Activated naive CD8-positive, alpha-beta T cell (primary cell): ENCODE data around the gene MRPL4.

Experiments used
- H3K27ac Mint-ChIP-seq: one replicate; pipeline ENCODE4 v1.8.0; 2021; ENCODE audit warnings: mixed read lengths
- H3K27me3 Mint-ChIP-seq: one replicate; pipeline ENCODE4 v1.8.0; 2021; ENCODE audit warnings: mixed read lengths
- H3K36me3 Mint-ChIP-seq: one replicate; pipeline ENCODE4 v1.8.0; 2021; ENCODE audit warnings: mixed read lengths
- H3K4me1 Mint-ChIP-seq: one replicate; pipeline ENCODE4 v1.8.0; 2021; ENCODE audit warnings: low read depth, mixed read lengths
- H3K4me3 Mint-ChIP-seq: one replicate; pipeline ENCODE4 v1.8.0; 2021; ENCODE audit warnings: mild to moderate bottlenecking, mixed read lengths
- H3K9me3 Mint-ChIP-seq: one replicate; pipeline ENCODE4 v1.8.0; 2021; ENCODE audit warnings: low read depth, mixed read lengths

MRPL4 gene

DNA sequence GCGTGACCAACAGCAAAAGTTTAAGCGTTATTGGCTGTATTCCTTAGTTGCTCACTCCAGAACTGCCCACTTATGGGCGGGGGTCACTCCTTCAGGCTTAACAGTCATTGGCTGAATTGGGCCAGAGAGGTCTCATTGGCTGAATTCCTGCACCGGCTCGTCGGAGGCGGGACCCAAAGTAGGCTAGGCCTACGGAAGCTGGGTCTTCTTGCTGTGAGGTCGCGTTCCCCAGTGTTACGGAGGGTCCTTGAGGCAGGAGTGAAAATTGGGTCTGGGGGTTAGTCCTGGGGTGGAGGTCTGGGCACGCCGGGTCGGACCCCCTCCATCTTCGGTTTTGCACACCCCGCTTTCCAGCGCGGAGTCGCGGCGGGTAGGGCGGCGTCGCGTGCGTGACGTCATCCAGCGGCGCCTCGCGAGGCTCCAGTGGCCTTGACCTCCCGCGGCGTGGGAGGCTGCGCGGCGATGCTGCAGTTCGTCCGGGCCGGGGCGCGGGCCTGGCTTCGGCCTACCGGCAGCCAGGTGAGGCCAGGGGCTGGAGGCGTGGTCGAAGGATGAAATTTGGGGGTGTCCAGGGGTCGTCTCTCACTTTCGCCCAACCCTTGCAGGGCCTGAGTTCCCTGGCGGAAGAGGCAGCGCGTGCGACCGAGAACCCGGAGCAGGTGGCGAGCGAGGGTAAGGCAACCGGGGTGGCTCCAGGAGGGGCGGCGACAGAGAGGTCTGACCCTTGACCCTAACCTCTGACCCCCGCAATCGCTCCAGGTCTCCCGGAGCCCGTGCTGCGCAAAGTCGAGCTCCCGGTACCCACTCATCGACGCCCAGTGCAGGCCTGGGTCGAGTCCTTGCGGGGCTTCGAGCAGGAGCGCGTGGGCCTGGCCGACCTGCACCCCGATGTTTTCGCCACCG, at the start of gene MRPL4:
MRPL4 (plus strand) TSS at position 423 of the 903 bp plus-strand sequence; CDS start at position 463, 40 bp downstream.
- no peaks in the 10 kb centered on the region for H3K27me3 Mint-ChIP-seq
- peak within 1 kb of the TSS; percentile 98 for H3K4me3 Mint-ChIP-seq
- H3K27ac Mint-ChIP-seq, result peak within 1 kb of the TSS; percentile 99
- H3K9me3 Mint-ChIP-seq, result no peaks in the 10 kb centered on the region
- H3K4me1 Mint-ChIP-seq, result peaks cover 20% of the 10 kb centered on the region
- peaks cover 3% of the 10 kb centered on the region for H3K36me3 Mint-ChIP-seq

DNA sequence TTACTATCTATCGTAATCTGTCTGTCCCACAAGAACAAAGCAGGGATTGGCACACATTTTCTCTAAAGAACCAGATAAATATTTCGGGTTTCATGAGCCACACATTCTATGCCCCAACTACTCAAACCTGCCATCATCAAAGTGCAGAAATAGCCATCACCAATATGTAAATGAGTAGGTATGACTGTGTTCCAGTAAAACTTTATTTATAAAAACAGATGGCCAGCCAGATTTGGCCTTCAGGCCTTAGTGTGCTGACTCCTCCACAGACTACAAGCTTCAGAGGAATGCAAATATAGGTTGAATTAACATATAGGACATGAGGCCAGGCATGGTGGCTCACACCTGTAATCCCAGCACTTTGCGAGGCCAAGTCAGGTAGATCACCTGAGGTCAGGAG, 48.3 kb upstream of the MRPL4 start:
- Mint-ChIP-seq H3K4me1 (peaks cover 3% of the 10 kb centered on the region), H3K27me3 (no peaks in the 10 kb centered on the region), H3K9me3 (no peaks in the 10 kb centered on the region), H3K4me3 (no peak overlapping the region), H3K27ac (no peak overlapping the region), H3K36me3 (no peaks in the 10 kb centered on the region)

DNA sequence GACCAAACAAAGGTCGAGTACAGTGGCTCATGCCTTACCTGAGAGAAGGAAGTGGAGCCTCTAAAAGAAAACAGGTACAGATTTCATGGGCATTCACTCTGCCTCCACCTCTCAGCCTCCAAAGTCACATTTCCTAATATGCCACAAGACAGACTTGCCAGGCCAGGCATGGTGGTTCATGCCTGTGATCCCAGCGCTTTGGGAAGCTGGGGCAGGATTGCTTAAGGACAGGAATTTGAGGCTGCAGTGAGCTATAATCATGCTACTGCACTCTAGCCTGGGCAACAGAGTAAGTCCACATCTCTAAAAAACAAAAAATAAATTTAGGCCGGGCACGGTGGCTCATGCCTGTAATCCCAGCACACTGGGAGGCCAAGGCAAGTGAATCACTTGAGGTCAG, 46.4 kb upstream of the MRPL4 start:
- Mint-ChIP-seq H3K36me3 (no peaks in the 10 kb centered on the region), H3K9me3 (no peaks in the 10 kb centered on the region), H3K27ac (no peak overlapping the region), H3K4me1 (no peaks in the 10 kb centered on the region), H3K4me3 (no peak overlapping the region), H3K27me3 (no peaks in the 10 kb centered on the region)

DNA sequence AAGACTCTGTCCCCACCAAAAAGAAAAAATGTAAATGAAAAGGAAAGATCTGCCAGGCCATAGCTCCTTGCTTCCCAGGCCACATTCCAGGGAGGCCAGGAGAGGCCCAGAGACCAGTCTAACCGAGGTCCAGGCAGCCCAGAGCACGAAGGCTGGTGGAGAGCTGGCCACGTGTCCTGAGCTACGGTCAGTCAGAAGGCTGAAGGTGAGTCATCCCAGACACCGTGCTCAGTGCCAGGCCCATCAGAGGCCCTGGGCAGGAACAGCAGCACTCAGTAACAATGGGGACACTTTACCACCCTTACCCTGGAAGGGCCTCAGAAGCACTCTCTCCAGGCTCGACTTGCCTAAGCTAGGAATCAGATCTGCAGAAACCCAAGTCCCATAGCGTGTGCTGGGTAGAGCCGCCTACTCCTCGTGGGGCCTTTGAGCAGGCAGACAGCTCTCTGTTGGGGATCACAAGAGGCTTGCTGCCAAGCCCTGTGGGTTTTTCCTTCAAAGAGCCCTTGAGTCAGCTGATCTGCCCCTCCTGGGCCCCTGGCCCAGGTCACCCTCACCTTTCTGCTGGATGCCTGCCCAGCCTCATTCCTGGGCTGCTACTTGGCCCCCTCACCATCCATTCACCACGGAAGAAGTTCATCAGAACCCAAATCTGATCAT, 45.7 kb upstream of the MRPL4 start:
- Mint-ChIP-seq H3K9me3 (no peaks in the 10 kb centered on the region), H3K4me1 (no peaks in the 10 kb centered on the region), H3K27ac (no peak overlapping the region), H3K4me3 (no peak overlapping the region), H3K27me3 (no peaks in the 10 kb centered on the region), H3K36me3 (peaks cover 2% of the 10 kb centered on the region)

DNA sequence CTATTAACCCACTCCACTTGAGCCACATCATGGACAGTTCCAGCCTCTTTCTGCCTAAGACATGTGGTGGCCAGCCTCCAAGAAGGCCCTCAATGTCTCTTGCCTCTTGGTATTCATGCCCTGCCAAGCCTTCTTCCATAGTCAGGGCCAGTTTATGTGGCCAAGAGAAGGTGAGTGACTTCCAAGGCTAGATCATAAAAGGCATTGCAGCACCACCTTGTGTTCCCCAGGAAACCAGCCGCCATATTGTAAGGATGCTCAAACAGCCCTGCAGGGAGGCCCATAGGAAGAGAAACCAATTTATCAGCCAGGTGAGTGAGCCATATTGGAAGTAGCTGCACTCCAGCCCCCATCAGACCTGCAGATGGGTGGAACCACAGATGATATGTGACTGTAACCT, 45.0 kb upstream of the MRPL4 start:
- no peaks in the 10 kb centered on the region for H3K4me1 Mint-ChIP-seq
- no peak overlapping the region for H3K4me3 Mint-ChIP-seq
- no peaks in the 10 kb centered on the region for H3K27me3 Mint-ChIP-seq

DNA sequence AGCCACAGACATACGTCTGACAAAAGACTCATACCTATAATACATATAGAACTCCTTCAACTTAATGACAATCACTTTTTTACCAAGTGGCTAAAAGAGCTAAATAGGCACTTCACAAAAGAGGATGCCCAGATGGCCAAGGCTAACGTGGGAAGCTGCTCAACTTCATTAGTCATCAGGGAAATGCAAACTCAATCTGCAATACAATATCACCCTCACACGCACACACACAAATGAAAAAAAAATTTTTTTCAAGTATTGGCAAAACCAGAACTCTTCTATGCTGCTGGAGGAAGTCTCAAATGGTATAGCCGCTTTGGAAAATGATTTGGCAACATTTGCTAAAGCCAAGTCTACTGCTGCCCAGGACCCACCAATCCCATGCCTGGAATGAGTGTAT, 42.7 kb upstream of the MRPL4 start:
- H3K27ac Mint-ChIP-seq, result no peak overlapping the region
- H3K9me3 Mint-ChIP-seq, result no peaks in the 10 kb centered on the region
- no peaks in the 10 kb centered on the region for H3K27me3 Mint-ChIP-seq
- no peak overlapping the region for H3K4me3 Mint-ChIP-seq
- peaks cover 2% of the 10 kb centered on the region for H3K36me3 Mint-ChIP-seq
- no peaks in the 10 kb centered on the region for H3K4me1 Mint-ChIP-seq

More for the DNA sequence above, 45.0 kb upstream of the MRPL4 start:
- H3K9me3 Mint-ChIP-seq, result no peaks in the 10 kb centered on the region
- peaks cover 2% of the 10 kb centered on the region for H3K36me3 Mint-ChIP-seq
- H3K27ac Mint-ChIP-seq, result peak overlapping the region; percentile 16

DNA sequence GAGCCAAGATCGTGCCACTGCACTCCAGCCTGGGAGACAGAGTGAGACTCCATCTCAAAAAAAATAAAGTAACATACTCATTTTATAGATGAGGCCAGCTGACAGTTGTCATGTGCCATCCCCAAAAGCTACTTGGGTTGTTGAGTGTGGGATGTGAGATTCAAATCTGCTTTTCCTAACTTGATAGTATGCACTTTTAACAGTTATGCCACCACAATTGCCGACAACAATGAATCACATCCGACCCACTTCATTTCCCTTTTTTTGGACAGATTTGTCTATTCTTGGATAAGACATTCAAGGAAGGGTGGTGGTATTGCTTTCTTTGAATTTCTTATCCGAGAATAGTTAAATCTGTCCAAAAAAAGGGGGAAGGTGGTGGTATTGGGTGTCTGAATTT, 41.0 kb upstream of the MRPL4 start:
- H3K36me3 Mint-ChIP-seq, result peaks cover 2% of the 10 kb centered on the region
- no peaks in the 10 kb centered on the region for H3K27me3 Mint-ChIP-seq
- H3K27ac Mint-ChIP-seq, result no peak overlapping the region
- H3K4me3 Mint-ChIP-seq, result no peak overlapping the region
- H3K9me3 Mint-ChIP-seq, result no peaks in the 10 kb centered on the region
- H3K4me1 Mint-ChIP-seq, result no peaks in the 10 kb centered on the region

DNA sequence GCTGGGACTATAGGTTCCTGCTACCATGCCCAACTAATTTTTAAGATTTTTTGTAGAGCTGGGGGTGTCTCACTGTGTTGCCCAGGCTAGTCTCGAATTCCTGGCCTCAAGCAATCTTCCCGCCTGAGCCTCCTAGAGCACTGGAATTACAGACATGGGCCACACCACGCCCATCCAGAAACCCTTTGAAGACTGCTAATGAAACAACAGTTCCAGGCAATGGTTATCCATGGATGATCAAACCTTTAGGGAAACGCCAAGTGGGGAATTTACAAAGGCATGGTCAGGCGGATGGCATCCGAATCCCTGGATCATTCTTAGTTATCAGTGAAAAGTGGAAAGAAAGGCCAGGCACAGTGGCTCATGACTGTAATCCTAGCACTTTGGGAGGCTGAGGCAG, 40.3 kb upstream of the MRPL4 start:
- H3K9me3 Mint-ChIP-seq, result no peaks in the 10 kb centered on the region
- no peaks in the 10 kb centered on the region for H3K27me3 Mint-ChIP-seq
- H3K4me1 Mint-ChIP-seq, result no peaks in the 10 kb centered on the region
- H3K36me3 Mint-ChIP-seq, result peaks cover 2% of the 10 kb centered on the region
- no peak overlapping the region for H3K27ac Mint-ChIP-seq
- H3K4me3 Mint-ChIP-seq, result no peak overlapping the region

DNA sequence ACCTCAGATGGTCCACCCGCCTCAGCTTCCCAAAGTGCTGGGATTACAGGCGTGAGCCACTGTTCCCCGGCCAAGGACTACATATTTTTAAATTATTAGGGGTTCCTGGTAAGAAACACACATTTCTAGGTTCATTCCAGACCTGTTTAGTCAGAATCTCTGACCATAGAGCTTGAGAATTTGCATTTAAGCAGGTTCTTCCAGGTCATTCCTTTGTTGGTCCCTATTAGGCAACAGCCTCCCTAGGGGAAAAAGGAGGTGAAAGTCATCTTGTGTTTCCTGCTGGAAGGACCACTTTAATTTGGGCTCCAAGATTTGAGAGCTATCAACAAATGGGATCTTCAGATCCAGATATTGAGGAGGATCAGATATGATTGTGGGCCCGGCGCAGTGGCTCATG, 37.2 kb upstream of the MRPL4 start:
- Mint-ChIP-seq H3K4me1 (no peaks in the 10 kb centered on the region), H3K36me3 (peaks cover 2% of the 10 kb centered on the region), H3K9me3 (no peaks in the 10 kb centered on the region), H3K27ac (no peak overlapping the region), H3K4me3 (no peak overlapping the region), H3K27me3 (no peaks in the 10 kb centered on the region)

DNA sequence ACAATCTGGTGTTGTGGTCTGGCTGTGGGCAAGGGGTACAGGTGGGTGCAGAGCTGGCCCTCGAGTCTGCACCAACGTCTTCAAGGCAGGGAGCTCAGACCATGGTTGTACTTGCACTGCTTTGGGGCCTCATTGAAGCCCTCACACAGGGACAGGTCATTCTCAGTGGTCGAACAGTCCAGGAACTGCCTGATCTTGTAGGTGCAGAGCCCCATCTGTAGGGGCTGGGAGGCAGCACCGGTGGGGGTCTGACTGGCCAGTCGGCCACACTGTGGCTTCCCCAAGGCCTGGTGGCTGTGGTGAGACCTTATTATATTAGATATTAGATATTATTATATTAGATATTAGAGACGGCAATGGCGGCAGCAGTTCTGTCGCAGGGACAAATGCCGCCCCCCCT, 34.9 kb upstream of the MRPL4 start:
- Mint-ChIP-seq H3K4me1 (no peaks in the 10 kb centered on the region), H3K27me3 (no peaks in the 10 kb centered on the region), H3K4me3 (no peak overlapping the region), H3K9me3 (no peaks in the 10 kb centered on the region), H3K36me3 (no peaks in the 10 kb centered on the region), H3K27ac (no peak overlapping the region)

DNA sequence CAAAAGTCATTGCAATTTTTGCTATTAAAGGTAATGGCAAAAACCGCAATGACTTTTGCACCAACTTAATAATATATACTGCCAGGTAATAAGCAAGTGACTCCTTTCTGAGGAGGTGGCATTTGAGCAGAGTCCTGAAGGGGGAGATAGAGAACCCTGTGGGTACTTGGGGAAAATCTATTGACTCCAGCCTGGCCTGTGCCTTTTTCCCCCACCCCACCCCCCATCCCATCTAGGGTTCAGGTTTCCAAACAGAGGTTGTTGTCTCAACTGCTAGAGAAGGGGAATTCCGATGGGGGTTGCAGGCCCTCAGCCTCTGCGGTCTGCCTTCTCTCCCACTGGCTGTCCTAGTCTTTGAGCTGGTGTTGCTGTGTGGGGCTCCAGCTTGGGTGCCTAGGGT, 32.3 kb upstream of the MRPL4 start:
- H3K9me3 Mint-ChIP-seq, result no peaks in the 10 kb centered on the region
- peaks cover 2% of the 10 kb centered on the region for H3K4me1 Mint-ChIP-seq
- no peak overlapping the region for H3K4me3 Mint-ChIP-seq
- no peaks in the 10 kb centered on the region for H3K27me3 Mint-ChIP-seq
- H3K27ac Mint-ChIP-seq, result no peak overlapping the region
- peaks cover 3% of the 10 kb centered on the region for H3K36me3 Mint-ChIP-seq

DNA sequence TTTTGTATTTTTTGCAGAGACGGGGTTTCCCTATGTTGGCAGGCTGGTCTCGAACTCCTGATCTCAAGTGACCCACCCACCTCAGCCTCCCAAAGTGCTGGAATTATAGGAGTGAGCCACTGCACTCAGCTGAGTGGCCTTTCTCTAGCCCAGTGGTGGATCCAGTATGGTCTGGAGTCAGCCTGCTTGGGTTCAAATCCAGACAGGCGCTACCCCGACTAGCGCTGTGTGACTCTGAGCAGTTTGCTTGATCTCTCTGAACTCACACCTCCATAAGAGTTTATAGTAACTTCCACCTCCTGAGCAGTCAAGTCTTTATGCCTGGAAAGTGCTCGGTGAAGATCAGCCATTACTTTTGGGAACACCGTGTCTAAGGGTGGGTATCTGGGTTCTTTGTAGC, 31.3 kb upstream of the MRPL4 start:
- peaks cover 3% of the 10 kb centered on the region for H3K36me3 Mint-ChIP-seq
- H3K4me1 Mint-ChIP-seq, result peaks cover 2% of the 10 kb centered on the region
- H3K4me3 Mint-ChIP-seq, result no peak overlapping the region
- no peaks in the 10 kb centered on the region for H3K27me3 Mint-ChIP-seq
- H3K9me3 Mint-ChIP-seq, result no peaks in the 10 kb centered on the region
- H3K27ac Mint-ChIP-seq, result no peak overlapping the region

DNA sequence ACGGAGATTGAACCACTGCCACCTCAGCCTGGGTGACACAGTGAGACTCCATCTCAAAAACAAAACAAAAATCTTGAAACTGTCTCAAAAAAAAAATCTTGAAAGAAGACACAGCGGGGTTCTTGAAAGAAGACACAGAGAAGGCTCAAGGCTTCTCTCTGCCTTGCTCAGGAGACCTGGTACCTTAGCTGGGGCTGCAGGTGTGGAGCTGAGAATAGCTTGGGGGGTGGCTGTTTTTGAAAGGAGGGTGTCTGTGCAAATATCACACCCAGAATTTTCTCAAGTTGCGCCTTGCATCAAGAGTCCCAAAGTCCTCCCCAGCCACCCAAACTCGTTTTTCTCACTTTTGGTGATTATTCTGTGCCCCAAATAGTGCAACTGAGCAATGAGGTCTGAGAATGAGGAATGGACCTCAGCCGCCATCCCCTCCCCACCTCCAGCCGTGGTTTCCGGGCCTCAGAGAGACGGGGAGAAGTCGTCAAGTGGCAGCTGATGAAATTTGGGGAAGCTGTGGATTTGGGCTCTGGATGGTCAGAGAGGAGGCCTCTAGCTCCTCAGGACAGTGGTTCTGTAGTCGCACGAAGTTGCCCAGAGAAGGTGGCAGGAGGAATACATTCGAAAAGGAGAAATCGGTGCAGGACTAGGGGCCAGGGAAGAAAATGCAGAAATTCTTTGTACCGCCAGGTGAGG, 29.7 kb upstream of the MRPL4 start:
- Mint-ChIP-seq H3K27ac (no peak overlapping the region), H3K4me1 (peaks cover 3% of the 10 kb centered on the region), H3K27me3 (no peaks in the 10 kb centered on the region), H3K9me3 (no peaks in the 10 kb centered on the region), H3K4me3 (no peak overlapping the region), H3K36me3 (peaks cover 5% of the 10 kb centered on the region)

DNA sequence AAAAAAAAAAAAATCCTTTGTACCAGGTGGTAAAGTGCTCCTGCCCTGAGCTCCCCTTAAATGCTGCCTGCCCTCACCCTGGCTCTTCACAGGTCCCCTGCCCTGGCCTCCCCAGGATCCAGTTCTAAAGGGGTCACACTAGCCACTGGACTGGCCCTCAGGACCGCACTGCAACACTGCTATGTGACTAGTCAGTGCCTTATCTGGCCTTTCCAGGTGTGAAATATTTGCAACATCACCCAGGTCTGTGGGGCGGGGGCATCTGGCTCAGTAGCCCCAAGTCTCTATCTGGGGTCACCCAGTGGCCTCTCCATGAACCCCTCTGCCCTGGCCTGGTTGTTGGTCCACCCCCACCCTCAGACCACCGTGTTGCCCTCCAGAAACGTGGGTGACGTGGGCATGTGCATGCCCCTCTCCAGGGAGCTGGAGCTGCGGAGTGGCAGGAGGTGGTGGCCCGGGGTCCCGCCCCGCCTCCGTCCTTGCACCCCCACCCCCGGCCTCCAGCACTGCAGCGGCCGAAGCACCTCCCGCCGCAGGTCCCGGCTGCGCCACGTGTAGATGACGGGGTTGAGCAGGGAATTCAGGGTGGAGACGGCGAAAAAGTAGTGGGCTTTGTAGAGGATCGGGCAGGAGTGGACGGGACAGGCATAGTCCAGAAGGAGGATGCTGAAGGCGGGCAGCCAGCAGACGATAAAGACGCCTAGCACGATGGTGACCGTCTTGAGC, 28.4 kb upstream of the MRPL4 start:
- H3K36me3 Mint-ChIP-seq, result peaks cover 5% of the 10 kb centered on the region
- H3K9me3 Mint-ChIP-seq, result no peaks in the 10 kb centered on the region
- H3K4me1 Mint-ChIP-seq, result peaks cover 3% of the 10 kb centered on the region
- no peaks in the 10 kb centered on the region for H3K27me3 Mint-ChIP-seq
- H3K4me3 Mint-ChIP-seq, result no peak overlapping the region
- no peak overlapping the region for H3K27ac Mint-ChIP-seq

DNA sequence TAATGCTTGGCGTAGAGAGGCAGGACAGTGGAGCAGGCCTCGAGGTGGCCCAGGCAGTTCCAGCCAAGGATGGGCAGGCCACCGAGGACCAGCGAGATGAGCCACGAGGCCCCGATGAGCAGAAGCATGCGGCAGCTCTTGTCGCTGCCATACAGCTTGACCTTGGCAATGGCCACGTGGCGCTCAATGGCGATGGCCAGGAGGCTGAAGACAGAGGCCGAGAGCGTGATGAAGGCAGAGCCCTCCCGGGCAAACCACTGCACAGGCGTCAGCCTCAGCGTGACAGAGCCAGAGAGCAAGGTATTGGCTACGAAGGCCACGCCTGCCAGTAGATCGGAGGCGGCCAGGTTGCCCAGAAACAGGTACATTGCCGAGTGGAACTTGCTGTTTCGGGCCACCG, 27.7 kb upstream of the MRPL4 start:
- Mint-ChIP-seq H3K27ac (no peak overlapping the region), H3K9me3 (no peaks in the 10 kb centered on the region), H3K27me3 (no peaks in the 10 kb centered on the region), H3K36me3 (peaks cover 5% of the 10 kb centered on the region), H3K4me3 (no peak overlapping the region), H3K4me1 (peaks cover 5% of the 10 kb centered on the region)
